ENCODE measurements around the gene CREG2. TPM values are rescaled to one million over a fixed set of nuclear protein-coding genes. Genes with fewer than 3 reads are reported as not detected.

Gene CREG2
- total and polyA plus RNA-seq, 8 donors = 0.24 to 0.98 (median 0.51) TPM; not detected in 2

GRCh38 chr2:101299604-101300003 lies 87.7 kb downstream of the CREG2 start:
- ATAC-seq (no peak), DNase-seq (no peak)
- H3K27ac ChIP-seq = peak overlapping the region in 1 of 2 donors; percentile 31
- intact Hi-C loops (cut with DNase I) = no loop called here
- no peak overlapping the region for H3K4me3 ChIP-seq
- no peaks in the 10 kb centered on the region for H3K27me3 ChIP-seq
- peaks cover 0 to 38% of the 10 kb centered on the region in 2 donors for H3K36me3 ChIP-seq
- peaks cover 11 to 100% of the 10 kb centered on the region in 2 donors for H3K4me1 ChIP-seq
- no peaks in the 10 kb centered on the region for H3K9me3 ChIP-seq
- TF ChIP-seq CTCF (IDR thresholded peaks at IDR 0.05) = no peak

GRCh38 chr2:101297383-101297782 lies 89.9 kb downstream of the CREG2 start:
- ATAC-seq (no peak), DNase-seq (no peak)
- no peak for TF ChIP-seq CTCF (IDR thresholded peaks at IDR 0.05)
- Histone ChIP-seq H3K4me1 (peaks cover 3 to 100% of the 10 kb centered on the region in 2 donors), H3K27ac (no peak overlapping the region), H3K36me3 (peaks cover 0 to 39% of the 10 kb centered on the region in 2 donors), H3K4me3 (no peak overlapping the region), H3K27me3 (no peaks in the 10 kb centered on the region), H3K9me3 (no peaks in the 10 kb centered on the region)
- intact Hi-C loops (cut with DNase I) = no loop called here

- Histone ChIP-seq H3K9me3 (no peaks in the 10 kb centered on the region), H3K4me1 (peaks cover 3 to 93% of the 10 kb centered on the region in 2 donors), H3K36me3 (peaks cover 0 to 41% of the 10 kb centered on the region in 2 donors), H3K4me3 (no peak overlapping the region), H3K27me3 (no peaks in the 10 kb centered on the region), H3K27ac (no peak overlapping the region)
- intact Hi-C loops (cut with DNase I) = no loop called here
- no peak for TF ChIP-seq CTCF (IDR thresholded peaks at IDR 0.05)
- DNase-seq = no peak
- no peak for ATAC-seq
These were observed 90.9 kb downstream of the CREG2 start for GRCh38 chr2:101296371-101296770.

GRCh38 chr2:101295895-101296294 lies 91.4 kb downstream of the CREG2 start:
- Histone ChIP-seq H3K4me3 (no peak overlapping the region), H3K27me3 (no peaks in the 10 kb centered on the region), H3K9me3 (no peaks in the 10 kb centered on the region), H3K36me3 (peaks cover 0 to 46% of the 10 kb centered on the region in 2 donors), H3K4me1 (peaks cover 3 to 88% of the 10 kb centered on the region in 2 donors), H3K27ac (no peak overlapping the region)
- intact Hi-C loops (cut with DNase I) = no loop called here
- DNase-seq (no peak), ATAC-seq (no peak)
- TF ChIP-seq CTCF (IDR thresholded peaks at IDR 0.05) = no peak

Small RNA genes within 50 kb of the gene (microRNA-seq; reads per million reads assigned to microRNA genes)
- 1.2 to 1.4 reads per million in 2 donors for gene MIR5696

Other genes with a start within 250 kb of the CREG2 start
- 10 to 100 TPM; 11.7 to 22.1 TPM for gene TBC1D8, start 236.1 kb downstream of the CREG2 start, total RNA-seq
- gene TBC1D8, start 236.1 kb downstream of the CREG2 start, polyA plus RNA-seq (ENCODE audit: insufficient read length in 6 of 6) = 10 to 100 TPM; 23.2 to 36.5 (median 32.8) TPM
- gene CNOT11, start 134.6 kb downstream of the CREG2 start, total RNA-seq = 10 to 100 TPM; 32.6 to 35.7 TPM
- gene CNOT11, start 134.6 kb downstream of the CREG2 start, polyA plus RNA-seq (ENCODE audit: insufficient read length in 6 of 6) = 10 to 100 TPM; 44.4 to 53.3 (median 48.3) TPM
- 100 to 1,000 TPM in 1 of 2 donors, 10 to 100 TPM in 1; 52.9 to 111 TPM for gene RNF149, start 78.8 kb downstream of the CREG2 start, total RNA-seq
- gene RNF149, start 78.8 kb downstream of the CREG2 start, polyA plus RNA-seq (ENCODE audit: insufficient read length in 6 of 6) = 10 to 100 TPM; 51.5 to 68.5 (median 66.5) TPM
- under 1 TPM in 1 of 2 donors, not detected in 1; 0.41 TPM for gene RFX8, start 87.6 kb upstream of the CREG2 start, total RNA-seq
- 1 to 10 TPM in 5 of 6 donors, under 1 TPM in 1; 0.88 to 1.6 (median 1.3) TPM for gene RFX8, start 87.6 kb upstream of the CREG2 start, polyA plus RNA-seq (ENCODE audit: insufficient read length in 6 of 6)

All from left lung (tissue), 10 donors.